Measurements from ENCODE around the gene RHOF. TPM values are rescaled to one million over a fixed set of nuclear protein-coding genes. Genes with fewer than 3 reads are reported as not detected.
A peak's percentile ranks its signal among the peaks of the same experiment; 100 is the strongest.

Gene RHOF
- total and polyA plus RNA-seq, 2 of the 13 experiments (the other 11 are each of a cell fraction or from before 2014, with no cell fraction given) = 14.6 to 32.2 TPM

GRCh38 chr12:121791671-121792551, 1.6 kb downstream of the RHOF start (continued):
- TF ChIP-seq CEBPZ (IDR thresholded peaks at IDR 0.05; ENCODE audit: low read length) (no peak), MYNN (CRISPR knock-in tag; IDR thresholded peaks at IDR 0.05; ENCODE audit: low read depth) (no peak), ZNF180 (CRISPR knock-in tag; IDR thresholded peaks at IDR 0.05; ENCODE audit: borderline replicate concordance, low read depth) (no peak), ZNF160 (CRISPR knock-in tag; IDR thresholded peaks at IDR 0.05) (no peak), MED13 (CRISPR knock-in tag; IDR thresholded peaks at IDR 0.05) (no peak), YEATS4 (CRISPR knock-in tag; IDR thresholded peaks at IDR 0.05; ENCODE audit: borderline replicate concordance) (no peak), ZNF724P (CRISPR knock-in tag; IDR thresholded peaks at IDR 0.05; ENCODE audit: borderline replicate concordance) (no peak), GABPA (IDR thresholded peaks at IDR 0.05; ENCODE audit: low read depth, low read length) (no peak), GABPA (CRISPR knock-in tag; IDR thresholded peaks at IDR 0.05; ENCODE audit: low read depth) (peak; percentile 41; the same call in 1 of the 2 replicates), ZFP82 (CRISPR knock-in tag; IDR thresholded peaks at IDR 0.05; ENCODE audit: borderline replicate concordance) (0 out of 2 replicates have a peak, but pooled peaks have one; percentile 48), CBFB (CRISPR knock-in tag; IDR thresholded peaks at IDR 0.05) (no peak), ARNT2 (CRISPR knock-in tag; IDR thresholded peaks at IDR 0.05; ENCODE audit: low read depth) (no peak), ZBTB21 (CRISPR knock-in tag; IDR thresholded peaks at IDR 0.05) (peak; percentile 88), ATF5 (CRISPR knock-in tag; IDR thresholded peaks at IDR 0.05; ENCODE audit: low read depth) (no peak)
- TF ChIP-seq, protein P1, sequence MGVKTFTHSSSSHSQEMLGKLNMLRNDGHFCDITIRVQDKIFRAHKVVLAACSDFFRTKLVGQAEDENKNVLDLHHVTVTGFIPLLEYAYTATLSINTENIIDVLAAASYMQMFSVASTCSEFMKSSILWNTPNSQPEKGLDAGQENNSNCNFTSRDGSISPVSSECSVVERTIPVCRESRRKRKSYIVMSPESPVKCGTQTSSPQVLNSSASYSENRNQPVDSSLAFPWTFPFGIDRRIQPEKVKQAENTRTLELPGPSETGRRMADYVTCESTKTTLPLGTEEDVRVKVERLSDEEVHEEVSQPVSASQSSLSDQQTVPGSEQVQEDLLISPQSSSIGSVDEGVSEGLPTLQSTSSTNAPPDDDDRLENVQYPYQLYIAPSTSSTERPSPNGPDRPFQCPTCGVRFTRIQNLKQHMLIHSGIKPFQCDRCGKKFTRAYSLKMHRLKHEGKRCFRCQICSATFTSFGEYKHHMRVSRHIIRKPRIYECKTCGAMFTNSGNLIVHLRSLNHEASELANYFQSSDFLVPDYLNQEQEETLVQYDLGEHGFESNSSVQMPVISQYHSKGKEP (CRISPR knock-in tag; IDR thresholded peaks at IDR 0.05) = no peak
- TF ChIP-seq, protein P2, sequence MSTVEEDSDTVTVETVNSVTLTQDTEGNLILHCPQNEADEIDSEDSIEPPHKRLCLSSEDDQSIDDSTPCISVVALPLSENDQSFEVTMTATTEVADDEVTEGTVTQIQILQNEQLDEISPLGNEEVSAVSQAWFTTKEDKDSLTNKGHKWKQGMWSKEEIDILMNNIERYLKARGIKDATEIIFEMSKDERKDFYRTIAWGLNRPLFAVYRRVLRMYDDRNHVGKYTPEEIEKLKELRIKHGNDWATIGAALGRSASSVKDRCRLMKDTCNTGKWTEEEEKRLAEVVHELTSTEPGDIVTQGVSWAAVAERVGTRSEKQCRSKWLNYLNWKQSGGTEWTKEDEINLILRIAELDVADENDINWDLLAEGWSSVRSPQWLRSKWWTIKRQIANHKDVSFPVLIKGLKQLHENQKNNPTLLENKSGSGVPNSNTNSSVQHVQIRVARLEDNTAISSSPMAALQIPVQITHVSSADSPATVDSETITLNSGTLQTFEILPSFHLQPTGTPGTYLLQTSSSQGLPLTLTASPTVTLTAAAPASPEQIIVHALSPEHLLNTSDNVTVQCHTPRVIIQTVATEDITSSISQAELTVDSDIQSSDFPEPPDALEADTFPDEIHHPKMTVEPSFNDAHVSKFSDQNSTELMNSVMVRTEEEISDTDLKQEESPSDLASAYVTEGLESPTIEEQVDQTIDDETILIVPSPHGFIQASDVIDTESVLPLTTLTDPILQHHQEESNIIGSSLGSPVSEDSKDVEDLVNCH (CRISPR knock-in tag; IDR thresholded peaks at IDR 0.05) = no peak
- TF ChIP-seq, protein P3, sequence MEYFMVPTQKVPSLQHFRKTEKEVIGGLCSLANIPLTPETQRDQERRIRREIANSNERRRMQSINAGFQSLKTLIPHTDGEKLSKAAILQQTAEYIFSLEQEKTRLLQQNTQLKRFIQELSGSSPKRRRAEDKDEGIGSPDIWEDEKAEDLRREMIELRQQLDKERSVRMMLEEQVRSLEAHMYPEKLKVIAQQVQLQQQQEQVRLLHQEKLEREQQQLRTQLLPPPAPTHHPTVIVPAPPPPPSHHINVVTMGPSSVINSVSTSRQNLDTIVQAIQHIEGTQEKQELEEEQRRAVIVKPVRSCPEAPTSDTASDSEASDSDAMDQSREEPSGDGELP (IDR thresholded peaks at IDR 0.05; ENCODE audit: borderline replicate concordance, low read depth) = peak; percentile 72; the same call in 1 of the 2 replicates
- TF ChIP-seq, protein P4, sequence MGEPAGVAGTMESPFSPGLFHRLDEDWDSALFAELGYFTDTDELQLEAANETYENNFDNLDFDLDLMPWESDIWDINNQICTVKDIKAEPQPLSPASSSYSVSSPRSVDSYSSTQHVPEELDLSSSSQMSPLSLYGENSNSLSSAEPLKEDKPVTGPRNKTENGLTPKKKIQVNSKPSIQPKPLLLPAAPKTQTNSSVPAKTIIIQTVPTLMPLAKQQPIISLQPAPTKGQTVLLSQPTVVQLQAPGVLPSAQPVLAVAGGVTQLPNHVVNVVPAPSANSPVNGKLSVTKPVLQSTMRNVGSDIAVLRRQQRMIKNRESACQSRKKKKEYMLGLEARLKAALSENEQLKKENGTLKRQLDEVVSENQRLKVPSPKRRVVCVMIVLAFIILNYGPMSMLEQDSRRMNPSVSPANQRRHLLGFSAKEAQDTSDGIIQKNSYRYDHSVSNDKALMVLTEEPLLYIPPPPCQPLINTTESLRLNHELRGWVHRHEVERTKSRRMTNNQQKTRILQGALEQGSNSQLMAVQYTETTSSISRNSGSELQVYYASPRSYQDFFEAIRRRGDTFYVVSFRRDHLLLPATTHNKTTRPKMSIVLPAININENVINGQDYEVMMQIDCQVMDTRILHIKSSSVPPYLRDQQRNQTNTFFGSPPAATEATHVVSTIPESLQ (CRISPR knock-in tag; conservative IDR thresholded peaks at IDR 0.05) = no peak

Measured in HepG2 (cell line).